ENCODE results near the gene AMFR.
A peak's percentile ranks its signal among the peaks of the same experiment; 100 is the strongest.

The AMFR gene

GRCh38 chr16:56357241-56357764 lies 68.0 kb downstream of the AMFR start:
- DNase-seq (ENCODE audit: insufficient read length) (no peak), FAIRE-seq (no peak)
- no peak for TF ChIP-seq POLR2AphosphoS5 (IDR thresholded peaks at IDR 0.05; ENCODE audit: low read depth, low read length)
- no peak for TF ChIP-seq POLR2A (IDR thresholded peaks at IDR 0.05; ENCODE audit: low read depth, low read length)
- TF ChIP-seq TAF1 (IDR thresholded peaks at IDR 0.05; ENCODE audit: borderline replicate concordance, low read depth, low read length): no peak

GRCh38 chr16:56356276-56357240 lies 68.8 kb downstream of the AMFR start:
- DNase-seq (ENCODE audit: insufficient read length) (peak; percentile 96), FAIRE-seq (peak; percentile 81)
- TF ChIP-seq POLR2AphosphoS5 (IDR thresholded peaks at IDR 0.05; ENCODE audit: low read depth, low read length): no peak
- TF ChIP-seq TAF1 (IDR thresholded peaks at IDR 0.05; ENCODE audit: borderline replicate concordance, low read depth, low read length): no peak
- no peak for TF ChIP-seq POLR2A (IDR thresholded peaks at IDR 0.05; ENCODE audit: low read depth, low read length)

DNA sequence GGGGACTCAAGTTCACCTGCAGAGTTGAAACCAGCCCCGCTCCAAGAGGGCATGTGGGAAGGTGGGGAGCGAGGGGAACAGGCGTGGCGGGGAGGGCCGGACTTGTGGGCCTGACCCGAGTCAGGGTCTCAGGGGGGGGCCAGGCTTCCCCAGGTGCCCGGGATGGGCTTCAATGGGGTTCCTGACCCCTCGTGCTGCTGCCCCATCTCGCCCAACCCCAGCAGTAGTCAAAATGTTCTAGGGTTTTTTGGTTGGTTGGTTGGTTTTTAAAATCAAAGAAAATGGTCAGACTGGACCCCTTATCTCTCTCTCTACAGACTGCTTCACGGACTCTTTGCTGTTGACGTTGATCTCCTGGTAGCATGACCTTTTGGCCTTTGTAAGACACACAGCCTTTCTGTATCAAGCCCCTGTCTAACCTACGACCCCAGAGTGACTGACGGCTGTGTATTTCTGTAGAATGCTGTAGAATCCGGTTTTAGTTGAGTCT lies 69.5 kb downstream of the AMFR start:
- FAIRE-seq: no peak
- TF ChIP-seq POLR2AphosphoS5 (IDR thresholded peaks at IDR 0.05; ENCODE audit: low read depth, low read length) (no peak), POLR2A (IDR thresholded peaks at IDR 0.05; ENCODE audit: low read depth, low read length) (no peak), TAF1 (IDR thresholded peaks at IDR 0.05; ENCODE audit: borderline replicate concordance, low read depth, low read length) (no peak)
- DNase-seq (ENCODE audit: insufficient read length): no peak

- FAIRE-seq (no peak), DNase-seq (ENCODE audit: insufficient read length) (no peak)
- TF ChIP-seq POLR2A (IDR thresholded peaks at IDR 0.05; ENCODE audit: low read depth, low read length) (no peak), POLR2AphosphoS5 (IDR thresholded peaks at IDR 0.05; ENCODE audit: low read depth, low read length) (no peak), TAF1 (IDR thresholded peaks at IDR 0.05; ENCODE audit: borderline replicate concordance, low read depth, low read length) (no peak)
Measured at GRCh38 chr16:56355221-56355620, 70.1 kb downstream of the AMFR start.

- FAIRE-seq: no peak
- TF ChIP-seq TAF1 (IDR thresholded peaks at IDR 0.05; ENCODE audit: borderline replicate concordance, low read depth, low read length) (no peak), POLR2AphosphoS5 (IDR thresholded peaks at IDR 0.05; ENCODE audit: low read depth, low read length) (no peak), POLR2A (IDR thresholded peaks at IDR 0.05; ENCODE audit: low read depth, low read length) (no peak)
- no peak for DNase-seq (ENCODE audit: insufficient read length)
Measured at GRCh38 chr16:56354746-56355145, 70.6 kb downstream of the AMFR start.

- FAIRE-seq: no peak
- TF ChIP-seq TAF1 (IDR thresholded peaks at IDR 0.05; ENCODE audit: borderline replicate concordance, low read depth, low read length) (no peak), POLR2A (IDR thresholded peaks at IDR 0.05; ENCODE audit: low read depth, low read length) (no peak), POLR2AphosphoS5 (IDR thresholded peaks at IDR 0.05; ENCODE audit: low read depth, low read length) (no peak)
- DNase-seq (ENCODE audit: insufficient read length): no peak
Measured at GRCh38 chr16:56354016-56354415, 71.3 kb downstream of the AMFR start.

DNA sequence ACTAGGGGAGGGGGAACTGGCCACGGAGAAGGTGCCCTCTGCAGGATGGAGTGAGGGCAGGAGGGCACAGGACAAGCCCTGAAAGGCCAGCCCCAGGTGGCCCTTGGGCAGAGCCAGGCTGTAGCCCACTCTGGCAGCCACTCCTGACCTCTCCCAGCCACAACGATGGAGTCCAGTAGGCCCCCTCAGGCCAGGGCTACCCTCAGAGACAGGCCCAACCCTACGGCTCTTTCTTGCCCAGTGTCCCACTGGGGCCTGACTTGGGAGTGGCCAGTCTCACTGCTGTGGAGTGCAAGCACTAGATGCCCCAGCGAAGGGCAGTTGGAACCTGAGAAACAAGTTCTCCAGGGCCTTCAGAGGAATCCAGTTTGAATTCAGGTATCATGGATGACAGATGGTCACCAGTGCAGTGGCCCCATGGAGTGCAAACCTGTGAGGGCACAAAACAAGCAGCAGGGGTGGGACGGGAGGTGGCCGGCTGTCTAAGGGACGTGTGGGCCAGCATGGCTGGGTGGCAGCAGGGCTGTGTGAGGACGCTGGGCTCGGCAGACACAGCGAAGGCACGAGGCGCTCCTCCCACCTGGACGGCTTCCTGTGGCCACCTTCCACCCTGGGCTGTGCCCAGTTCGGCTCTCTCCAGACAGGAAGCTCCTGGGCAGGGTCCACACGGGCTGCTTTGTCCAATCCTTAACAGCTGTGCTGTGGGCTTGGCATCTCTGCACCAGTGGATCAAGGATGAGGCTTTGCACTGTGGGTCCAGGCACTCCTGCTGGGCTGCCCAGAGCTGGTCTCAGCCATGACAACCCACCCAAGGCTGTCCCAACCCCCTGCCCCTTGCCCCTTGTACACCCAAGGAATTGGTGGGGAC lies 72.1 kb downstream of the AMFR start:
- FAIRE-seq (no peak), DNase-seq (ENCODE audit: insufficient read length) (peak; percentile 1)
- no peak for TF ChIP-seq TAF1 (IDR thresholded peaks at IDR 0.05; ENCODE audit: borderline replicate concordance, low read depth, low read length)
- no peak for TF ChIP-seq POLR2A (IDR thresholded peaks at IDR 0.05; ENCODE audit: low read depth, low read length)
- no peak for TF ChIP-seq POLR2AphosphoS5 (IDR thresholded peaks at IDR 0.05; ENCODE audit: low read depth, low read length)

GRCh38 chr16:56352351-56353053 lies 72.8 kb downstream of the AMFR start:
- FAIRE-seq (no peak), DNase-seq (ENCODE audit: insufficient read length) (peak; percentile 8)
- TF ChIP-seq POLR2A (IDR thresholded peaks at IDR 0.05; ENCODE audit: low read depth, low read length): no peak
- TF ChIP-seq TAF1 (IDR thresholded peaks at IDR 0.05; ENCODE audit: borderline replicate concordance, low read depth, low read length): no peak
- TF ChIP-seq POLR2AphosphoS5 (IDR thresholded peaks at IDR 0.05; ENCODE audit: low read depth, low read length): no peak

DNA sequence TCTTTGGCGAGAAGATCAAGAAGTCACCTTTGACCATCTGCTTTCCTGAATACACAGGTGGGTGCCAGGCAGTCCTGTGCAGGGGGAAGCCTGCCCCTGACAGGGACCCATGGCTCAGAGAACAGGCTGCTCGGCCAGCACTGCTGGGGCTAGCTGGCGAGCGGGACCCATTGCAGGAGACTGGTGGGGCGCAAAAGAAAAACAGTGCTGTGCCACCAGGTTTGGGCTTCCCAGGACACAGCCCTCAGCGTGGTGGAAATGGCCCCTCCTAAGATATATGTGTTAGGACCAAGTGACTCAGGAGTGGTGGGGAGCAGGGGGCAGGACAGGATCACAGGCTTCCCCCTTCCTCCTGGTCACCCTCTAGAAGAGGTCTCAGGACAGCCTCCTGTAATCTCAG lies 73.9 kb downstream of the AMFR start:
- FAIRE-seq (no peak), DNase-seq (ENCODE audit: insufficient read length) (no peak)
- TF ChIP-seq POLR2AphosphoS5 (IDR thresholded peaks at IDR 0.05; ENCODE audit: low read depth, low read length) (no peak), TAF1 (IDR thresholded peaks at IDR 0.05; ENCODE audit: borderline replicate concordance, low read depth, low read length) (no peak), POLR2A (IDR thresholded peaks at IDR 0.05; ENCODE audit: low read depth, low read length) (no peak)

DNA sequence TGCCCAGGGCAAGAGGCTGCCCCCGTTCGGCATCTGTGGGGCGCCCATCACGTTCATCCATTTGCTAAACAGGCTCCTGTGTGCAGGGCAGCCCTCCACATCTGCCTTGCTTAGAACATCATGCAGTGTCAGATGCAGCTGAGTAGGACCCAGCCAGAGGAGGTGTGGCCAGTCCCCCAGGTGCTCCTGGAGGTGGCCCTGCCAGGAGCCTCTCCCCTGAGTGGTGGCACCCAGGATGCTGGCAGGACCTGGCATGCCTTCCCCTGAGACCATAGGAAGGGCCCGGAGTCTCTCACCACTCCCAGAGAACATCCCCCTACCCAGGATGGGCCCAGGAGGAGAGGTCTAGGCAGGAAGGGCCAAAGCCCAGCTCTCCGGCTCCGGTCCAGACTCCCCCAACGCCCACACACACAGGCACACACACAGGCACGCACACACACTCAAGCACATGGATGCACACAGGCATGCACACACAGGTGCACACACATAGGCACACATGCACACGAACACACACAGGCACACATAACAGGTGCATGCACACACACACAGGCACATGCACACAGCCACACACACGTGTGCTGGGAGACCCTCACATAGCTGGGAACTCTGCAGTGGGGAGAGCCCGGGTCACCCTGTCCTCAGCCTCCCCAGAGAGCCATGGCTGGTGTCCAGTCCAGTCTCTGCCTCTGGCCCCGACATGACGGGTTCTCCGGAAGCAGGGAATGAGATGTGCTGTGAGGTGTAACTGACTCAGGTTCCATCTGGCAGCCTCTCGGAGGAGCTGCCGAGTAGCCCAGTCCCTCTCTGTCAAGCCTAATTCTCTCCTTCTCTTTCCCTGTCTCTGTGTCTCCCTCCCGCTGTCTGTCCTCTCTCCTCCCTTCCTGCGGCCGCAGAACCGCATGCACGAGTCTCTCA lies 74.6 kb downstream of the AMFR start:
- TF ChIP-seq POLR2AphosphoS5 (IDR thresholded peaks at IDR 0.05; ENCODE audit: low read depth, low read length): no peak
- TF ChIP-seq POLR2A (IDR thresholded peaks at IDR 0.05; ENCODE audit: low read depth, low read length): no peak
- no peak for TF ChIP-seq TAF1 (IDR thresholded peaks at IDR 0.05; ENCODE audit: borderline replicate concordance, low read depth, low read length)
- DNase-seq (ENCODE audit: insufficient read length): no peak
- FAIRE-seq: no peak

Measured in GM12892 (cell line).